ENCODE measurements around the gene DENND1A. TPM values are rescaled to one million over a fixed set of nuclear protein-coding genes. Genes with fewer than 3 reads are reported as not detected.

The DENND1A gene
- total and polyA plus RNA-seq, 4 donors: 7.9 to 22.0 (median 13.9) TPM

- TF ChIP-seq YY1 (IDR thresholded peaks at IDR 0.05) (no peak), REST (IDR thresholded peaks at IDR 0.05) (no peak)
Observed at GRCh38 chr9:123353041-123353440, 576.9 kb downstream of the DENND1A start (continued).

GRCh38 chr9:123350590-123351310, 579.2 kb downstream of the DENND1A start:
- H3K27ac ChIP-seq (ENCODE audit: low read depth in 1 of 2, low read length in 2 of 2): no peak overlapping the region
- H3K36me3 ChIP-seq (ENCODE audit: control insufficient read depth in 4 of 4, insufficient read depth in 3 of 4, low read depth in 1 of 4, low read length in 3 of 4): no peaks in the 10 kb centered on the region
- TF ChIP-seq JUND (IDR thresholded peaks at IDR 0.05) (no peak), GABPA (IDR thresholded peaks at IDR 0.05 in 1 of 2, conservative IDR thresholded peaks at IDR 0.05 in 1 of 2) (no peak), NR2F2 (IDR thresholded peaks at IDR 0.05) (no peak), EGR1 (IDR thresholded peaks at IDR 0.05; ENCODE audit: low read depth in 2 of 2) (no peak), ATF3 (IDR thresholded peaks at IDR 0.05) (no peak), HNF4A (conservative IDR thresholded peaks at IDR 0.05) (no peak), YY1 (IDR thresholded peaks at IDR 0.05) (no peak), FOXA2 (IDR thresholded peaks at IDR 0.05) (no peak), RAD21 (IDR thresholded peaks at IDR 0.05) (no peak), RXRA (IDR thresholded peaks at IDR 0.05) (no peak), TAF1 (conservative IDR thresholded peaks at IDR 0.05) (no peak), MAX (IDR thresholded peaks at IDR 0.05) (no peak), HNF4G (IDR thresholded peaks at IDR 0.05) (no peak), FOXA1 (IDR thresholded peaks at IDR 0.05) (no peak)
- 81% methylated on average over 8 of the region's 8 CpGs for WGBS
- H3K4me3 ChIP-seq (ENCODE audit: low read depth in 1 of 3, low read length in 3 of 3): no peak overlapping the region
- H3K4me1 ChIP-seq (ENCODE audit: control insufficient read depth in 4 of 4, insufficient read depth in 4 of 4, low read length in 3 of 4): peaks cover 0 to 13% (median 8%) of the 10 kb centered on the region in 4 donors
- no peaks in the 10 kb centered on the region for H3K27me3 ChIP-seq (ENCODE audit: control insufficient read depth in 4 of 4, insufficient read depth in 4 of 4, low read length in 3 of 4)
- no peak for DNase-seq (ENCODE audit: low spot score)
- no peak overlapping the region for H3K9ac ChIP-seq (ENCODE audit: low read depth in 1 of 2, low read length in 2 of 2)
- H3K9me3 ChIP-seq (ENCODE audit: control insufficient read depth in 4 of 4, low read length in 3 of 4): no peaks in the 10 kb centered on the region

- Histone ChIP-seq H3K4me3 (ENCODE audit: low read depth in 1 of 3, low read length in 3 of 3) (no peak overlapping the region), H3K9me3 (ENCODE audit: control insufficient read depth in 4 of 4, low read length in 3 of 4) (no peaks in the 10 kb centered on the region), H3K27ac (ENCODE audit: low read depth in 1 of 2, low read length in 2 of 2) (no peak overlapping the region), H3K36me3 (ENCODE audit: control insufficient read depth in 4 of 4, insufficient read depth in 3 of 4, low read depth in 1 of 4, low read length in 3 of 4) (no peaks in the 10 kb centered on the region), H3K27me3 (ENCODE audit: control insufficient read depth in 4 of 4, insufficient read depth in 4 of 4, low read length in 3 of 4) (no peaks in the 10 kb centered on the region), H3K9ac (ENCODE audit: low read depth in 1 of 2, low read length in 2 of 2) (no peak overlapping the region), H3K4me1 (ENCODE audit: control insufficient read depth in 4 of 4, insufficient read depth in 4 of 4, low read length in 3 of 4) (peaks cover 0 to 13% (median 8%) of the 10 kb centered on the region in 4 donors)
- peak; percentile 76 for DNase-seq (ENCODE audit: low spot score)
- WGBS: 24% methylated on average over 16 of the region's 16 CpGs
- no peak for TF ChIP-seq SP1 (IDR thresholded peaks at IDR 0.05)
- TF ChIP-seq ZBTB33 (IDR thresholded peaks at IDR 0.05): no peak
- TF ChIP-seq RAD21 (IDR thresholded peaks at IDR 0.05): peak; percentile 98 to 99
- no peak for TF ChIP-seq YY1 (IDR thresholded peaks at IDR 0.05)
- TF ChIP-seq JUND (IDR thresholded peaks at IDR 0.05): no peak
- TF ChIP-seq CTCF (IDR thresholded peaks at IDR 0.05; ENCODE audit: low read depth, low read length, missing input control): peak; percentile 95
- TF ChIP-seq REST (IDR thresholded peaks at IDR 0.05): no peak
Observed at GRCh38 chr9:123349691-123350480, 580.0 kb downstream of the DENND1A start.
